H1 (cell line): Measurements from ENCODE around the gene FOXG1. TPM values are rescaled to one million over a fixed set of nuclear protein-coding genes. Genes with fewer than 3 reads are reported as not detected.

Experiments used
- BRCA1 ChIP-seq: IDR thresholded peaks from 2 replicates; pipeline ENCODE4 v1.6.1; 2012; ENCODE audit warnings: low read depth, low read length, improper control_type of control experiment
- CBX8 ChIP-seq: fragments of 300-800, 300-1000 bp; sonication (generic); IDR thresholded peaks from 2 replicates; pipeline ENCODE4 v1.7.1; 2016; ENCODE audit warnings: low read depth, low read length, borderline replicate concordance
- CEBPB ChIP-seq: IDR thresholded peaks from 2 replicates; pipeline ENCODE4 v1.6.1; 2012; ENCODE audit warnings: low read depth, low read length
- CHD1 ChIP-seq: IDR thresholded peaks from 2 replicates; pipeline ENCODE4 v1.6.1; 2012; ENCODE audit warnings: low read depth, low read length, improper control_type of control experiment
- CTBP2 ChIP-seq: IDR thresholded peaks from 2 replicates; pipeline ENCODE4 v1.7.0; 2011; ENCODE audit warnings: borderline replicate concordance, mild to moderate bottlenecking, moderate library complexity, mixed read lengths, low read length; ENCODE audit not compliant: insufficient read depth, insufficient read length
- EP300 ChIP-seq, 2 experiments: IDR thresholded peaks; 1 replicate in 1 of 2; 2 replicates in 1 of 2; pipeline ENCODE4 v1.6.1; 2011 to 2012; ENCODE audit warnings: low read depth in 2 of 2, low read length in 2 of 2, mild to moderate bottlenecking in 2 of 2, borderline replicate concordance in 1 of 2, inconsistent platforms in 1 of 2, moderate library complexity in 1 of 2
- HDAC6 ChIP-seq: IDR thresholded peaks from one replicate; pipeline ENCODE4 v1.7.1; 2012; ENCODE audit warnings: low read depth, mild to moderate bottlenecking, inconsistent platforms, low read length, moderate library complexity
- JUND ChIP-seq: IDR thresholded peaks from 2 replicates; pipeline ENCODE4 v1.6.1; 2011; ENCODE audit warnings: mild to moderate bottlenecking, improper control_type of control experiment, low read length
- RBBP5 ChIP-seq: IDR thresholded peaks from 2 replicates; pipeline ENCODE4 v1.7.1; 2012; ENCODE audit warnings: low read depth, mild to moderate bottlenecking, inconsistent platforms, low read length, moderate library complexity, borderline replicate concordance
- RNF2 ChIP-seq: fragments of 200-900, 300-1000 bp; sonication (generic); IDR thresholded peaks from 2 replicates; pipeline ENCODE4 v1.7.1; 2016; ENCODE audit warnings: borderline replicate concordance, low read depth, mild to moderate bottlenecking, antibody characterized with exemption, low read length; ENCODE audit not compliant: poor library complexity, severe bottlenecking; ENCODE audit errors: missing control alignments
- SAP30 ChIP-seq: fragments of 300-600 bp; sonication (generic); IDR thresholded peaks from 2 replicates; pipeline ENCODE4 v1.7.1; 2012; ENCODE audit warnings: low read length, moderate library complexity, mild to moderate bottlenecking, inconsistent platforms; ENCODE audit not compliant: insufficient read depth, insufficient replicate concordance
- SIRT6 ChIP-seq: IDR thresholded peaks from one replicate; pipeline ENCODE4 v1.7.1; 2012; ENCODE audit warnings: low read length, inconsistent platforms
- SUZ12 ChIP-seq: fragments of 200-600 bp; sonication (generic); IDR thresholded peaks from 2 replicates; pipeline ENCODE4 v1.6.1; 2012; ENCODE audit warnings: mild to moderate bottlenecking, inconsistent platforms, low read length, moderate library complexity, mixed read lengths
- TAF7 ChIP-seq: optimal IDR thresholded peaks from 2 replicates; pipeline ENCODE3; 2011; ENCODE audit warnings: low read depth, mild to moderate bottlenecking, inconsistent platforms, low read length, moderate library complexity, borderline replicate concordance
- TEAD4 ChIP-seq: IDR thresholded peaks from 2 replicates; pipeline ENCODE4 v1.6.1; 2012; ENCODE audit warnings: low read depth, low read length, inconsistent platforms, mixed read lengths
- polyA plus RNA-seq, 7 experiments: library from polyadenylated mRNA; depleted of rRNA in 3 of 7; stranded (reverse) in 5 of 7; unstranded in 2 of 7; fragments of >200 nt in 5 of 7; fragments of 200-250 nt in 2 of 7; gene quantifications; 1 replicate in 5 of 7; 2 replicates in 1 of 7; 4 replicates in 1 of 7; pipeline versions ENCODE4 v1.2.1 to v1.2.3, GENCODE V29; 2011 to 2013; ENCODE audit warnings: missing spikeins in 2 of 7, mixed read lengths in 2 of 7
- total RNA-seq: library from RNA; stranded (reverse); fragmentation: NEBNext Ultra II Directional; extraction: Animal tissue kit (Norgen Biotek cat#: 25700); gene quantifications from 2 replicates; pipeline ENCODE4 v1.2.1, GENCODE V29; 2021
- TF ChIP-seq, protein P1 (sequence below), 3 experiments: IDR thresholded peaks; 1 replicate in 2 of 3; 2 replicates in 1 of 3; pipeline versions ENCODE4 v1.5.1 to v1.6.1; 2011; ENCODE audit warnings: low read length in 3 of 3, mild to moderate bottlenecking in 3 of 3, inconsistent platforms in 2 of 3, low read depth in 1 of 3, moderate library complexity in 1 of 3; ENCODE audit not compliant: insufficient read depth in 1 of 3; ENCODE audit errors: control extremely low read depth in 1 of 3
- TF ChIP-seq, protein P2 (sequence below): IDR thresholded peaks from 2 replicates; pipeline ENCODE4 v1.6.1; 2012; ENCODE audit warnings: low read length, inconsistent platforms

Gene FOXG1
- total and polyA plus RNA-seq, 2 of the 8 experiments (the other 6 are each of a cell fraction or from before 2014, with no cell fraction given), result 0.03 to 0.24 TPM

DNA sequence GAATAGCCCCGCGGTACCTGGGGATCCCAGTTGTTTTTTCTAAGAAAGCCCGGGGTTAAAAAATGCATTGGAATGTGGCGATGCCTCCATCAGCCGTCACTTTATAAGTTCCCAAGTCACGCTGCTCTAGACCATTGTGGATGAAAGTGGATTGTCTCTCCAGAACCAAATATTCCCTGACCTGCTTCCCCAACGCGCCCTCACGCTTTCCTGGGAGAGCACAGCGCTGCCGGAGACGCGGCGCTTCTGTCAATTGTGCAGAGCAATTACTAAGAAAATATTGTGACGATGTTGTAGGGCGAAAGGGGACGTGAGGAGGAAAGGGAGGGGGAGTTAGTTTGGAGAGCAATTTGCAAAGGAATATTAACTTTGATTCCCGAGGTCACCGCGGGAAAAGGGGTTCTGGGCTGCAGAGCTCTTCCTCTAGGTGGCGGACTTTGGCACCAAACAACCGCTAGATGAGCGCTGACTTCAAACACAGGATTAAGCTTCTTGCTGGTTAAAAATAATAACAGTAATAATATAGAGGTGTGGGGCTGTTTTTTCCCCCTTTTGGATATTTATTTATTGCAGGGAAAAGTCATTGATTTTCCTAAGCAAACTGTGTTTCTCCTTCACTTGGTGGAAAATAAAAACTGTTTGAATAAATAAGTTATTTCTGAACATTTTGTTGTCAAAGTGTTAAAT lies 9.6 kb upstream of the FOXG1 start (continued):
- TF ChIP-seq RBBP5 (no peak), CEBPB (no peak), SUZ12 (peak; percentile 83), HDAC6 (no peak), SAP30 (no peak), CBX8 (no peak; the same call in 1 of the 2 replicates), TEAD4 (no peak), JUND (no peak), CHD1 (no peak), TAF7 (no peak), EP300 (IDR thresholded peaks at IDR 0.05; ENCODE audit: borderline replicate concordance in 1 of 2, low read depth in 2 of 2, low read length in 2 of 2) (no peak), RNF2 (peak; percentile 74), BRCA1 (no peak), CTBP2 (peak; percentile 34), SIRT6 (no peak)
- TF ChIP-seq, protein P1, sequence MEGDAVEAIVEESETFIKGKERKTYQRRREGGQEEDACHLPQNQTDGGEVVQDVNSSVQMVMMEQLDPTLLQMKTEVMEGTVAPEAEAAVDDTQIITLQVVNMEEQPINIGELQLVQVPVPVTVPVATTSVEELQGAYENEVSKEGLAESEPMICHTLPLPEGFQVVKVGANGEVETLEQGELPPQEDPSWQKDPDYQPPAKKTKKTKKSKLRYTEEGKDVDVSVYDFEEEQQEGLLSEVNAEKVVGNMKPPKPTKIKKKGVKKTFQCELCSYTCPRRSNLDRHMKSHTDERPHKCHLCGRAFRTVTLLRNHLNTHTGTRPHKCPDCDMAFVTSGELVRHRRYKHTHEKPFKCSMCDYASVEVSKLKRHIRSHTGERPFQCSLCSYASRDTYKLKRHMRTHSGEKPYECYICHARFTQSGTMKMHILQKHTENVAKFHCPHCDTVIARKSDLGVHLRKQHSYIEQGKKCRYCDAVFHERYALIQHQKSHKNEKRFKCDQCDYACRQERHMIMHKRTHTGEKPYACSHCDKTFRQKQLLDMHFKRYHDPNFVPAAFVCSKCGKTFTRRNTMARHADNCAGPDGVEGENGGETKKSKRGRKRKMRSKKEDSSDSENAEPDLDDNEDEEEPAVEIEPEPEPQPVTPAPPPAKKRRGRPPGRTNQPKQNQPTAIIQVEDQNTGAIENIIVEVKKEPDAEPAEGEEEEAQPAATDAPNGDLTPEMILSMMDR (IDR thresholded peaks at IDR 0.05; ENCODE audit: control extremely low read depth in 1 of 3, insufficient read depth in 1 of 3, low read depth in 1 of 3, low read length in 3 of 3), result peak; percentile 69 to 74 (median 72)
- TF ChIP-seq, protein P2, sequence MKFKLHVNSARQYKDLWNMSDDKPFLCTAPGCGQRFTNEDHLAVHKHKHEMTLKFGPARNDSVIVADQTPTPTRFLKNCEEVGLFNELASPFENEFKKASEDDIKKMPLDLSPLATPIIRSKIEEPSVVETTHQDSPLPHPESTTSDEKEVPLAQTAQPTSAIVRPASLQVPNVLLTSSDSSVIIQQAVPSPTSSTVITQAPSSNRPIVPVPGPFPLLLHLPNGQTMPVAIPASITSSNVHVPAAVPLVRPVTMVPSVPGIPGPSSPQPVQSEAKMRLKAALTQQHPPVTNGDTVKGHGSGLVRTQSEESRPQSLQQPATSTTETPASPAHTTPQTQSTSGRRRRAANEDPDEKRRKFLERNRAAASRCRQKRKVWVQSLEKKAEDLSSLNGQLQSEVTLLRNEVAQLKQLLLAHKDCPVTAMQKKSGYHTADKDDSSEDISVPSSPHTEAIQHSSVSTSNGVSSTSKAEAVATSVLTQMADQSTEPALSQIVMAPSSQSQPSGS, result no peak
